Ishikawa (cell line): ENCODE results near the gene DTD2.

Source experiments
- CEBPB ChIP-seq: IDR thresholded peaks from 2 replicates; pipeline ENCODE4 v1.6.1; 2012
- CREB1 ChIP-seq: IDR thresholded peaks from 2 replicates; pipeline ENCODE4 v1.6.1; 2012; ENCODE audit warnings: low read depth
- EGR1 ChIP-seq: IDR thresholded peaks from 2 replicates; pipeline ENCODE4 v1.6.1; 2012
- EP300 ChIP-seq: IDR thresholded peaks from 2 replicates; pipeline ENCODE4 v1.6.1; 2012; ENCODE audit warnings: borderline replicate concordance
- FOXM1 ChIP-seq: IDR thresholded peaks from 2 replicates; pipeline ENCODE4 v1.6.1; 2012; ENCODE audit warnings: low read depth, borderline replicate concordance
- NFIC ChIP-seq: IDR thresholded peaks from 2 replicates; pipeline ENCODE4 v1.6.1; 2012
- RAD21 ChIP-seq: IDR thresholded peaks from 2 replicates; pipeline ENCODE4 v1.6.1; 2012; ENCODE audit warnings: low read depth
- TAF1 ChIP-seq: IDR thresholded peaks from 2 replicates; pipeline ENCODE4 v1.6.1; 2012; ENCODE audit warnings: low read depth, mild to moderate bottlenecking
- TCF12 ChIP-seq: IDR thresholded peaks from 2 replicates; pipeline ENCODE4 v1.6.1; 2012; ENCODE audit warnings: low read depth
- TEAD4 ChIP-seq: IDR thresholded peaks from 2 replicates; pipeline ENCODE4 v1.6.1; 2012
- YY1 ChIP-seq: IDR thresholded peaks from 2 replicates; pipeline ENCODE4 v1.6.1; 2012; ENCODE audit warnings: low read depth
- ZBTB7A ChIP-seq: IDR thresholded peaks from 2 replicates; pipeline ENCODE4 v1.6.1; 2012; ENCODE audit warnings: low read depth
- TF ChIP-seq, protein P1 (sequence below): IDR thresholded peaks from 2 replicates; pipeline ENCODE4 v1.6.1; 2012
- TF ChIP-seq, protein P2 (sequence below): IDR thresholded peaks from 2 replicates; pipeline ENCODE4 v1.6.1; 2012
- TF ChIP-seq, protein P3 (sequence below): IDR thresholded peaks from 2 replicates; pipeline ENCODE4 v1.6.1; 2012; ENCODE audit warnings: low read depth, mild to moderate bottlenecking

Gene DTD2

DNA sequence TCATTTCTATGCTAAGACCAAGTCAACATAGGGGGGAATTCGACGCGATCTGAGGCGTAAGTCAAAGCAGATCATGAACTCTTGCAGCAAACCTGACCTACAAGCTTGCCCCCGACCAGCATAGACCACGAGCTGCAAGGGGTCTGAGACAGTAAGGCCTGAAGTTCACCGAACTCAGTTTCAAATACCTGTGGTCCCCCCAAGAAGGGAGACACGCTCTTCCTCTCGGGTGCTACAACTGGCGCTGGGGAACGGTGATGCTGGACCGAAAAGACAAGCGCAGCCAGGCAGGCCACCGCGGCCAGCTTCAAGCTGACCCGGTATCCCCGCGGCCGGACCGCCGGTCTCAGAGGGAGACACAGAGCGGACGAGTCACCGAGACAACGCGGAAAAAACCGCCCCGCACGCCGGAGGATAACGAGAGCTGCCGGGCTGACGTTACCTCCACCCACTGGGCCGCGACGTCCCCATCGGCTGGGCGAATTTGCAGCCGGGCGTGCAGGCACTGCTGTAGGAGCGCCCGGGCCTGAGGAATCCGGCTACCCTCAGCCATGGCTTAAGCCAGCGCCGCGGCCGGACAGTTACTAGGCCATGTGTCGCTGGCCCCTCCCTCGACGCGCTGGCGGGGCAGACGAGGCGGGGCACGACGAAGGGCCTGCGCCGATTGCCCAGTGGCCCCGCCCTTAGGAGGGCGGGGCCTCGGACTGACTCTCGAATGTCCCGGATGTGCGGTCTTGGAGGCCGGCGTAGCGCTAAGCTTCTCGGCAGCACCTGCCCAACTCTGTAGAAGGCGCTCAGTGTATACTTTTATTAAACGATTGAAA lies at the start of gene DTD2:
DTD2 (minus strand) TSS at position 666 of the 824 bp plus-strand sequence; CDS start at position 553, 113 bp downstream.
- TF ChIP-seq FOXM1 (no peak), YY1 (peak; percentile 79), EGR1 (no peak), TEAD4 (no peak), TAF1 (peak; percentile 91)
- TF ChIP-seq, protein P1, sequence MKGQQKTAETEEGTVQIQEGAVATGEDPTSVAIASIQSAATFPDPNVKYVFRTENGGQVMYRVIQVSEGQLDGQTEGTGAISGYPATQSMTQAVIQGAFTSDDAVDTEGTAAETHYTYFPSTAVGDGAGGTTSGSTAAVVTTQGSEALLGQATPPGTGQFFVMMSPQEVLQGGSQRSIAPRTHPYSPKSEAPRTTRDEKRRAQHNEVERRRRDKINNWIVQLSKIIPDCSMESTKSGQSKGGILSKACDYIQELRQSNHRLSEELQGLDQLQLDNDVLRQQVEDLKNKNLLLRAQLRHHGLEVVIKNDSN = peak; percentile 39; the same call in 1 of the 2 replicates
- TF ChIP-seq, protein P2, sequence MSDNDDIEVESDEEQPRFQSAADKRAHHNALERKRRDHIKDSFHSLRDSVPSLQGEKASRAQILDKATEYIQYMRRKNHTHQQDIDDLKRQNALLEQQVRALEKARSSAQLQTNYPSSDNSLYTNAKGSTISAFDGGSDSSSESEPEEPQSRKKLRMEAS = peak; percentile 86

DNA sequence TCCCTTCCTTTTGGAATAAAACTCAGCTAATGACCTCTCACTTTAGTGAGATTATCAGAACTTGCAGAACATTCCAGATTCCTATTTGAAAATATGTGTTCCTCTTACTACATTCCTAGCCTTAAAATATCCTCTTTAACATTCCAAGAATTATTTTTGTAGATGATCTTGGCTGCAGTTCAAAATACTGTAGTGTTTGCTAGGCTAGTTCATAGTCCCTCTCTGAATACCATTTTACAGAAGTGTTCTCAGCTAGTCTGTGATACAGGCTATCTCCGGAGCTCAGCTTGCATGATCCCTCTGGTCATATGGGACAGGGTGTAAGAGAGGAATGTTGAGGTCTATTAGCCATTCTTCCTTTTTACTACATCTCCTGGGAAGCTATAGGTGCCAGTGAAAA lies 48.1 kb upstream of the DTD2 start:
- no peak for TF ChIP-seq FOXM1
- TF ChIP-seq RAD21 = no peak
- TF ChIP-seq CEBPB = no peak
- TF ChIP-seq, protein P1 = no peak
- no peak for TF ChIP-seq EGR1
- TF ChIP-seq, protein P2 = no peak
- TF ChIP-seq TAF1 = no peak

DNA sequence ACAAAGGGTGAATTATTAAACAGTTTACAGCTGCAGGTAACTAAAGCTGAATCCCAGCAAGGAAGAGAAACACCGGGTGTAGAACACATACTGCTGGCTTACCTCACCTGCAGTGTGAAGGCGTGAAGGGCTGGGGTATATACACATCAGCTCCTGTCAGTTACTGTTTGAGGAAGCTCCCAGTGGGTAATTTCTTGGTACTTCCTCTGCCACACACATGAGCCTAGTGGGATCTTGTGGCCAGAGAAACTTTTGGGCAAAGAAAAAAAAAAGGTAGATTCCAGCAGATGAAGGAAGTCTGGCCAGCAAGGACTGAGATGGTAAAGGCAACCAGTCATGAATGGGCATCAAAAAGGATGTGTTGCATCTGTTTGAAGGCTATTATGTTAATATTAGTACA lies 44.6 kb upstream of the DTD2 start:
- TF ChIP-seq YY1 = no peak
- no peak for TF ChIP-seq NFIC
- TF ChIP-seq TEAD4 = no peak
- no peak for TF ChIP-seq EGR1
- TF ChIP-seq, protein P3, sequence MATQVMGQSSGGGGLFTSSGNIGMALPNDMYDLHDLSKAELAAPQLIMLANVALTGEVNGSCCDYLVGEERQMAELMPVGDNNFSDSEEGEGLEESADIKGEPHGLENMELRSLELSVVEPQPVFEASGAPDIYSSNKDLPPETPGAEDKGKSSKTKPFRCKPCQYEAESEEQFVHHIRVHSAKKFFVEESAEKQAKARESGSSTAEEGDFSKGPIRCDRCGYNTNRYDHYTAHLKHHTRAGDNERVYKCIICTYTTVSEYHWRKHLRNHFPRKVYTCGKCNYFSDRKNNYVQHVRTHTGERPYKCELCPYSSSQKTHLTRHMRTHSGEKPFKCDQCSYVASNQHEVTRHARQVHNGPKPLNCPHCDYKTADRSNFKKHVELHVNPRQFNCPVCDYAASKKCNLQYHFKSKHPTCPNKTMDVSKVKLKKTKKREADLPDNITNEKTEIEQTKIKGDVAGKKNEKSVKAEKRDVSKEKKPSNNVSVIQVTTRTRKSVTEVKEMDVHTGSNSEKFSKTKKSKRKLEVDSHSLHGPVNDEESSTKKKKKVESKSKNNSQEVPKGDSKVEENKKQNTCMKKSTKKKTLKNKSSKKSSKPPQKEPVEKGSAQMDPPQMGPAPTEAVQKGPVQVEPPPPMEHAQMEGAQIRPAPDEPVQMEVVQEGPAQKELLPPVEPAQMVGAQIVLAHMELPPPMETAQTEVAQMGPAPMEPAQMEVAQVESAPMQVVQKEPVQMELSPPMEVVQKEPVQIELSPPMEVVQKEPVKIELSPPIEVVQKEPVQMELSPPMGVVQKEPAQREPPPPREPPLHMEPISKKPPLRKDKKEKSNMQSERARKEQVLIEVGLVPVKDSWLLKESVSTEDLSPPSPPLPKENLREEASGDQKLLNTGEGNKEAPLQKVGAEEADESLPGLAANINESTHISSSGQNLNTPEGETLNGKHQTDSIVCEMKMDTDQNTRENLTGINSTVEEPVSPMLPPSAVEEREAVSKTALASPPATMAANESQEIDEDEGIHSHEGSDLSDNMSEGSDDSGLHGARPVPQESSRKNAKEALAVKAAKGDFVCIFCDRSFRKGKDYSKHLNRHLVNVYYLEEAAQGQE = no peak
- no peak for TF ChIP-seq FOXM1
- no peak for TF ChIP-seq TAF1
- no peak for TF ChIP-seq ZBTB7A
- TF ChIP-seq CREB1 = no peak
- TF ChIP-seq, protein P2 = no peak
- TF ChIP-seq CEBPB = no peak
- TF ChIP-seq EP300 = no peak
- TF ChIP-seq RAD21 = no peak

DNA sequence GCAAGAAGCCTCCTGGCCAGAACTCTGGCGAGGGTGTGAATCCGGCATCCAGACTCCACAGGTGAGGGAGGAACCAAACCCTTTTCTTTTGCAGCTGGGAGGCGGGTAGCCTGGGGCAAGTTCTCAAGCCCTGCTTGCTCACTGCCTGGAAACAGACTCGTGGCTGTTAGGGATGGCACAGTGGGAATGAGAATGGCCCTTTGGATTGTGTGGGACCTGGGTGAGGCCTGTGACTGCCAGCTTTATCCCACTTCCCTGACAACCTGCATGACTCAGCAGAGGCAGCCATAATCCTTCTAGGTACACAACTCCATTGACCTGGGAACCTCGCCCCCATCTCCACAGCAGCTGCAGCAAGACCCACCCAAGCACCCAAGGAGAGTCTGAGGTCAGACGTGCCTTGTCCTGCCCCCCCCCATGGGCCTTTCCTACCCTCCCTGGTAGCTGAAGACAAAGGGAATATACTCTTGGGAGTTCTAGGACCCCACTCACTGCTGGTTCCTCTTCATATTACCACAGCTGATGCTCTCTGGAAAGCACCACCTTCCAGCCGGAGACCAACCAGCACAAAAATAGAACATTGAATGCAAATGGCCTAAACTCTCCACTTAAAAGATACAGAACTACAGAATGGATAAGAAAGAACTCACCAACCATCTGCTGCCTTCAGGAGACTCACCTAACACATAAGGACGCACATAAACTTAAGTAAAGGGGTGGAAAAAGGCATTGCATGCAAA lies 35.6 kb upstream of the DTD2 start:
- TF ChIP-seq EP300 = no peak
- no peak for TF ChIP-seq TCF12
- TF ChIP-seq TEAD4 = no peak
- TF ChIP-seq, protein P3 = no peak
- no peak for TF ChIP-seq RAD21
- no peak for TF ChIP-seq YY1
- no peak for TF ChIP-seq NFIC
- TF ChIP-seq, protein P1 = no peak
- TF ChIP-seq CEBPB = no peak
- TF ChIP-seq ZBTB7A = no peak
- TF ChIP-seq, protein P2 = no peak
- TF ChIP-seq CREB1 = no peak
- TF ChIP-seq TAF1 = no peak

DNA sequence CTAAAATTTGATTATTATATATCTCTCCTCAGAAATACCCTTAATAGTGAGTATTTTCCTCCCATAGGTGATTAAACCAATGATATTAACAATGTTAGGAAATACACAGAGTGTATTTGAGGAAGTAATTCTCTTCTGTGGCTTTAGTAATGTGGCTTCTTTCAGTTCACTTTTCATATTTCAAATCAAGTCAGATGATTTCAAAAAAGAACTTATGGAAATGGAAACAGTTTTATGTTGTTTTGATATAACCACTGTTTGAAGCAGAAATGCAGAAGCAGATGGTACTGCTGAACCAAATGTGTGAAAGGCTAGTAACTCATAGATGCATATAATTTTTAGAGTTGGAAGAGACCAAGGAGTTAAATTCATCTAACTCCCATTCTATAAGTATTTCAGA lies 32.4 kb upstream of the DTD2 start:
- TF ChIP-seq TAF1 (no peak), CREB1 (no peak), EP300 (no peak), EGR1 (no peak), RAD21 (no peak), TCF12 (no peak), TEAD4 (no peak), FOXM1 (no peak), YY1 (no peak), ZBTB7A (no peak), NFIC (no peak), CEBPB (no peak)
- TF ChIP-seq, protein P2 = no peak
- TF ChIP-seq, protein P1 = no peak
